Endothelial cell of umbilical vein (primary cell): ENCODE data around the gene GLRX5. TPM values are rescaled to one million over a fixed set of nuclear protein-coding genes. Genes with fewer than 3 reads are reported as not detected.
A peak's percentile ranks its signal among the peaks of the same experiment; 100 is the strongest.

Source experiments
- BruUV-seq: library from RNA; stranded (reverse); fragments of 400-500 nt; replicated peaks from 2 replicates; lab custom pipeline; 2021; lab: Mats Ljungman, UMichigan
- CTCF ChIA-PET: fragments of 300-600, 350-600 bp; sonication (Branson Sonifier 250); formaldehyde crosslinking; loops from one replicate; lab custom pipeline; 2021; ENCODE audit warnings: antibody characterized with exemption, inconsistent platforms; lab: Charles Lee
- POLR2A ChIA-PET: fragments of 300-600, 350-600 bp; sonication (Branson Sonifier 250); formaldehyde crosslinking; loops from one replicate; lab custom pipeline; 2021; ENCODE audit warnings: antibody characterized with exemption, inconsistent platforms; lab: Charles Lee
- DNase-seq: peaks from one replicate; pipeline ENCODE4 v3.0.0-alpha.2; 2011; ENCODE audit warnings: low read depth, low spot score
- FAIRE-seq: peaks from 2 replicates; lab custom pipeline; 2011; peaks lifted over from hg19 to GRCh38; lab: Jason Lieb, UNC
- H2AFZ ChIP-seq: 2 replicates; pipeline ENCODE4 v1.6.0; 2012; ENCODE audit warnings: low read depth, low read length, control low read depth, inconsistent platforms
- H3K27ac ChIP-seq: 2 replicates; pipeline ENCODE4 v1.5.1; 2011; ENCODE audit warnings: low read depth, mild to moderate bottlenecking, control low read depth, low read length, moderate library complexity; ENCODE audit not compliant: insufficient read depth
- H3K27me3 ChIP-seq, 2 experiments: 2 replicates each; pipeline versions ENCODE4 v1.6.0 to v1.6.1; 2011; ENCODE audit warnings: low read length in 2 of 2, mixed read lengths in 1 of 2; ENCODE audit not compliant: control insufficient read depth in 2 of 2, insufficient read depth in 2 of 2
- H3K36me3 ChIP-seq, 2 experiments: 2 replicates in 1 of 2; 3 replicates in 1 of 2; pipeline ENCODE4 v1.5.1; 2011; ENCODE audit warnings: low read length in 2 of 2, mild to moderate bottlenecking in 1 of 2, moderate library complexity in 1 of 2; ENCODE audit not compliant: control insufficient read depth in 2 of 2, insufficient read depth in 2 of 2; ENCODE audit errors: extremely low read depth in 1 of 2
- H3K4me1 ChIP-seq: 3 replicates; pipeline ENCODE4 v1.5.1; 2011; ENCODE audit warnings: mild to moderate bottlenecking, low read length; ENCODE audit not compliant: control insufficient read depth, insufficient read depth; ENCODE audit errors: extremely low read depth
- H3K4me2 ChIP-seq: 2 replicates; pipeline ENCODE4 v1.6.1; 2011; ENCODE audit warnings: low read length, control low read depth, mixed read lengths; ENCODE audit not compliant: insufficient read depth
- H3K4me3 ChIP-seq, 3 experiments: fragments of 200-600 bp in 1 of 3; sonication (generic), shearing (Covaris generic) in 1 of 3; replicated peaks in 1 of 3; 2 replicates each; pipeline ENCODE4 v1.5.1; 2011 to 2016; ENCODE audit warnings: control low read depth in 3 of 3, low read length in 3 of 3, mild to moderate bottlenecking in 2 of 3, inconsistent platforms in 1 of 3, low read depth in 1 of 3, moderate library complexity in 1 of 3; ENCODE audit not compliant: insufficient read depth in 1 of 3
- H3K79me2 ChIP-seq: 2 replicates; pipeline ENCODE4 v1.6.0; 2012; ENCODE audit warnings: low read length, inconsistent platforms; ENCODE audit not compliant: control insufficient read depth, insufficient read depth
- H3K9ac ChIP-seq: replicated peaks from 2 replicates; pipeline ENCODE3; 2011; ENCODE audit warnings: low read length, control low read depth; ENCODE audit not compliant: insufficient read depth; ENCODE audit errors: extremely low read depth
- H3K9me1 ChIP-seq: replicated peaks from 3 replicates; pipeline ENCODE4 v1.6.0; 2011; ENCODE audit warnings: mild to moderate bottlenecking, low read length; ENCODE audit not compliant: control insufficient read depth, insufficient read depth; ENCODE audit errors: extremely low read depth
- H3K9me3 ChIP-seq: replicated peaks from 2 replicates; pipeline ENCODE4 v1.5.1; 2012; ENCODE audit warnings: low read length, inconsistent platforms; ENCODE audit not compliant: control insufficient read depth, insufficient read depth
- H4K20me1 ChIP-seq: replicated peaks from 2 replicates; pipeline ENCODE3; 2011; ENCODE audit warnings: mild to moderate bottlenecking, low read length; ENCODE audit not compliant: control insufficient read depth, insufficient read depth; ENCODE audit errors: extremely low read depth
- EZH2 ChIP-seq: IDR thresholded peaks from 2 replicates; pipeline ENCODE4 v1.6.1; 2012; ENCODE audit warnings: borderline replicate concordance, low read depth, mild to moderate bottlenecking, moderate library complexity, low read length, inconsistent platforms; ENCODE audit not compliant: severe bottlenecking
- FOS ChIP-seq: IDR thresholded peaks from 2 replicates; pipeline ENCODE4 v1.6.1; 2011; ENCODE audit warnings: mild to moderate bottlenecking, low read length, moderate library complexity, borderline replicate concordance; ENCODE audit not compliant: insufficient read depth
- GATA2 ChIP-seq: IDR thresholded peaks from 2 replicates; pipeline ENCODE4 v1.7.0; 2011; ENCODE audit warnings: low read depth, mild to moderate bottlenecking, moderate library complexity, mixed read lengths, low read length; ENCODE audit not compliant: insufficient read length, insufficient read depth
- JUN ChIP-seq: IDR thresholded peaks from 2 replicates; pipeline ENCODE4 v1.6.1; 2011; ENCODE audit warnings: borderline replicate concordance, low read depth; ENCODE audit not compliant: insufficient read length, insufficient read depth
- MYC ChIP-seq: IDR thresholded peaks from one replicate; pipeline ENCODE4 v1.6.1; 2011; ENCODE audit warnings: mild to moderate bottlenecking, low read depth, low read length
- POLR2A ChIP-seq: IDR thresholded peaks from 2 replicates; pipeline ENCODE4 v1.6.1; 2012; ENCODE audit warnings: low read depth, mild to moderate bottlenecking, control low read depth, low read length
- POLR2AphosphoS5 ChIP-seq: IDR thresholded peaks from 2 replicates; pipeline ENCODE4 v1.6.1; 2012; ENCODE audit warnings: low read depth, mild to moderate bottlenecking, control low read depth, low read length, moderate library complexity; ENCODE audit not compliant: insufficient read depth
- dilution Hi-C: fragments of 300-500 bp; cut with MboI; formaldehyde crosslinking; loops from one replicate; pipeline ENCODE4 v1.15.0; 2019; ENCODE audit warnings: low sequenced_read_pairs; ENCODE audit not compliant: extremely low pct_ligation_motif_present
- intact Hi-C: fragments of 100-400 bp; cut with micrococcal nuclease; formaldehyde crosslinking; loops from one replicate; pipeline ENCODE4 v1.10.0; 2022
- polyA plus RNA-seq, 4 experiments: library from polyadenylated mRNA; depleted of rRNA in 3 of 4; stranded (reverse) in 3 of 4; unstranded in 1 of 4; fragments of >200 nt; gene quantifications; 2 replicates each; pipeline versions ENCODE4 v1.2.1 to v1.2.3, GENCODE V29; 2011 to 2012; ENCODE audit warnings: missing spikeins in 1 of 4
- total RNA-seq: library from RNA; stranded (reverse); gene quantifications from 2 replicates; pipeline ENCODE4 v1.2.3, GENCODE V29; 2021
- TF ChIP-seq, protein P1 (sequence below): IDR thresholded peaks from 2 replicates; pipeline ENCODE4 v1.6.1; 2011; ENCODE audit not compliant: insufficient read depth, insufficient read length
- TF ChIP-seq, protein P2 (sequence below), 2 donors: IDR thresholded peaks; 1 replicate in 1 of 2; 2 replicates in 1 of 2; pipeline ENCODE4 v1.5.1; 2011; ENCODE audit warnings: low read length in 2 of 2, mild to moderate bottlenecking in 2 of 2, moderate library complexity in 2 of 2, control low read depth in 1 of 2, inconsistent platforms in 1 of 2, low read depth in 1 of 2; ENCODE audit not compliant: insufficient read depth in 1 of 2; ENCODE audit errors: extremely low read depth in 1 of 2

Gene GLRX5
- total and polyA plus RNA-seq, 2 donors (not counting 3 experiments of a cell fraction or from before 2014, with no cell fraction given): 42.6 to 52.0 TPM

DNA sequence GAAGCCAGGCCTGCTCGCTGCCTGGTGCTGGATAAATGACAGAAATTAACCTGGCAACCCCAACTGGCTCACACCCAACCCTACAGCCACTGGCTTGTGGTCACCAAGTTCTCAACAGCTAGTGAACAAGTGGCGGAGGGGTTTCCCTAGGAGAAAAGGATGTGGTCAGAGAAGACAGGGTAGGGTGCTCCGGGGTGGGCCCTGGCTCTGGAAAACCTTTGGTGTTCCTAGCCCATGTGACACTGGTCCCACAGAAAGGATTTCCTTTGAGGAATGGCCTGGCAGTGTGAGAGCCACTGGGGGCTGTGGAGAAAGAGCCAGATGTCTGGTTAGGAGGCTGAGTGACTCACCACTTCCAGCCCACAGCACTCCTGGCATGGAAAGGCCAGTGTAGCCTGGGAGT, 27.1 kb upstream of the GLRX5 start:
- Histone ChIP-seq H3K4me2 (peak overlapping the region; percentile 28), H2AFZ (no peak overlapping the region), H3K4me3 (no peak overlapping the region), H3K36me3 (no peaks in the 10 kb centered on the region), H3K9me1 (no peaks in the 10 kb centered on the region), H3K9me3 (no peaks in the 10 kb centered on the region), H3K79me2 (peaks cover 1% of the 10 kb centered on the region), H3K4me1 (peaks cover 28% of the 10 kb centered on the region), H3K27ac (peak overlapping the region; percentile 88), H3K9ac (peak overlapping the region; percentile 42), H4K20me1 (no peaks in the 10 kb centered on the region), H3K27me3 (no peaks in the 10 kb centered on the region)
- TF ChIP-seq JUN (peak; percentile 51), POLR2AphosphoS5 (peak; percentile 26), FOS (peak; percentile 84), GATA2 (no peak), MYC (no peak), EZH2 (no peak), POLR2A (no peak)
- TF ChIP-seq, protein P1, sequence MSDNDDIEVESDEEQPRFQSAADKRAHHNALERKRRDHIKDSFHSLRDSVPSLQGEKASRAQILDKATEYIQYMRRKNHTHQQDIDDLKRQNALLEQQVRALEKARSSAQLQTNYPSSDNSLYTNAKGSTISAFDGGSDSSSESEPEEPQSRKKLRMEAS: no peak
- TF ChIP-seq, protein P2, sequence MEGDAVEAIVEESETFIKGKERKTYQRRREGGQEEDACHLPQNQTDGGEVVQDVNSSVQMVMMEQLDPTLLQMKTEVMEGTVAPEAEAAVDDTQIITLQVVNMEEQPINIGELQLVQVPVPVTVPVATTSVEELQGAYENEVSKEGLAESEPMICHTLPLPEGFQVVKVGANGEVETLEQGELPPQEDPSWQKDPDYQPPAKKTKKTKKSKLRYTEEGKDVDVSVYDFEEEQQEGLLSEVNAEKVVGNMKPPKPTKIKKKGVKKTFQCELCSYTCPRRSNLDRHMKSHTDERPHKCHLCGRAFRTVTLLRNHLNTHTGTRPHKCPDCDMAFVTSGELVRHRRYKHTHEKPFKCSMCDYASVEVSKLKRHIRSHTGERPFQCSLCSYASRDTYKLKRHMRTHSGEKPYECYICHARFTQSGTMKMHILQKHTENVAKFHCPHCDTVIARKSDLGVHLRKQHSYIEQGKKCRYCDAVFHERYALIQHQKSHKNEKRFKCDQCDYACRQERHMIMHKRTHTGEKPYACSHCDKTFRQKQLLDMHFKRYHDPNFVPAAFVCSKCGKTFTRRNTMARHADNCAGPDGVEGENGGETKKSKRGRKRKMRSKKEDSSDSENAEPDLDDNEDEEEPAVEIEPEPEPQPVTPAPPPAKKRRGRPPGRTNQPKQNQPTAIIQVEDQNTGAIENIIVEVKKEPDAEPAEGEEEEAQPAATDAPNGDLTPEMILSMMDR (IDR thresholded peaks at IDR 0.05; ENCODE audit: extremely low read depth in 1 of 2, insufficient read depth in 1 of 2, low read depth in 1 of 2, low read length in 2 of 2): no peak
- ChIA-PET CTCF (interaction anchor here (0.8 to 2.8 kb wide), 9 partner anchors 11 to 65 kb away, joined by 3 to 23 read pairs (median 5); no protein-coding TSS in a partner anchor), POLR2A (interaction anchor here (1.0 kb wide), 2 partner anchors 9 to 11 kb away, joined by 3 to 4 read pairs; partner anchors contain the start of gene SYNE3)
- intact Hi-C loops (loop anchor here (1.0 kb wide), 5 partner anchors 8 to 27 kb away; no protein-coding TSS in a partner anchor), dilution Hi-C loops (no loop called here)
- peak; percentile 83 for DNase-seq
- TSS peak; percentile 63 for BruUV-seq
- no peak for FAIRE-seq
